ENCODE data around the gene FABP2.
"Not testable (repeated sequence)": the region's sequence is repeated elsewhere in the genome, so short reads cannot be mapped to it uniquely, and the experiment has no call there.

The FABP2 gene

GRCh38 chr4:119307606-119308005 lies 14.3 kb downstream of the FABP2 start:
- no peak for DNase-seq

GRCh38 chr4:119304431-119304830 lies 17.5 kb downstream of the FABP2 start:
- DNase-seq: no peak

DNA sequence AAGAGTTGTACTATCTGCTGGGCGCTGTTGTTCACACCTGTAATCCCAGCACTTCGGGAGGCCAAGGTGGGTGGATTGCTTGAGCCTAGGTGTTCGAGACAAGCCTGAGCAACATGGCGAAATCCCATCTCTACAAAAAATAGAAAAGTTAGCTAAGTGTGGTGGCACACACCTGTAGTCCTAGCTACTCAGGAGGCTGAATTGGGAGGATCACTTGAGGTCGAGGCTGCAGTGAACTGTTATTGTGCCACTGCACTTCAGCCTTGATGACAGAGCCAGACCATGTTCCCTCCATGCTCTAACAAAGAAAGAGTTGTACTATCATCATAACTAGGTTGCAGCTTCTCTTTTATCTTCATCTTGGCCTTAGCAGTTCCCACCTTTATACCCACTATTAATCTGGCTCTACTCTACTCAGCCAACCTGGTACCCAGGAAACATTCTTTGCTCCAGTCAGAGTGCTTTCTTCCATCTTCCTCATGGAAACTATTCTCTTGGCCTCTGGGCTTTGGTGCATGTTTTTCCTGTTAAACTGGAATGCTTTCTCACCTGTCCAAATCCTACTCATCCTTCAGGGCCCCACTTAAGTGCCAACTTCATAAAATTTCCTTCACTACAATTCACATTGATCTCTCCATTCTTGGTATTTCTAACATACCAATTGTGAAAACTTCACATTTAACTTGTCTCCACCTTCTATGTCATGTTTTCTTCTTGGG lies 18.2 kb downstream of the FABP2 start:
- DNase-seq: no peak

DNA sequence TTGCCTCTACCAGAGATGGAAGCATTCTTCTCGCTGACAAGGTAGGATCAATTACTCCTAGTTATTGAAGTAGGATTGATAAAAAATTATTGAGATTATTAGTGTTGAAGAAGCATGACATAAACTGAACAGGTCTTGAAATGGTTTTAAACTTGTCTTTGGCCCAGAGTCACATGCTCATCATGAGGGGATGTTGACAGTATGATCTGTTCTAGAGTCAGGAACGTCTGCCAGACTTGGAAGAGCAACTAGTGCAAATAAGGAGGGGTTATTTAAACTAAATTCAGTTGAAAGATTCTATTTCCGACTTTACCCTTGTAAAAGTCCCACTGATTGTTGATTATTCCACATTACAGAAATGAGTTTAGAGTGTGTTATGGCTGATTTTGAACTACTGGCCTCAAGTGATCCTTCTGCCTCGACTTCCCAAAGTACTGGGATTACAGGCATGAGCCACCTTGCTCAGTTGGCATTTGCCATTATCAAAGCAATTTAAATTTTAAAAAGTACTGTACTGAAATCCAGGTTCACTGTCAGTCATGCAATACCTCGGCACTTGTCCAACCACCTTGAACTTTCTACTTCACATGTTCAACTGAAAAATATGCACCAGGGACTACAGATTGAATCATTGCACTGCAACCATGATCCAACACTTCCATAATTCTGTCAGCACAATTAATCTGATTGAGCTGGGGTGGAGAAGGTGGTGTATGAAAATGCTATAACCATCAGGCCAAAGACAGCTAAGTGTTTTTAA lies 19.7 kb downstream of the FABP2 start:
- no peak for DNase-seq

DNA sequence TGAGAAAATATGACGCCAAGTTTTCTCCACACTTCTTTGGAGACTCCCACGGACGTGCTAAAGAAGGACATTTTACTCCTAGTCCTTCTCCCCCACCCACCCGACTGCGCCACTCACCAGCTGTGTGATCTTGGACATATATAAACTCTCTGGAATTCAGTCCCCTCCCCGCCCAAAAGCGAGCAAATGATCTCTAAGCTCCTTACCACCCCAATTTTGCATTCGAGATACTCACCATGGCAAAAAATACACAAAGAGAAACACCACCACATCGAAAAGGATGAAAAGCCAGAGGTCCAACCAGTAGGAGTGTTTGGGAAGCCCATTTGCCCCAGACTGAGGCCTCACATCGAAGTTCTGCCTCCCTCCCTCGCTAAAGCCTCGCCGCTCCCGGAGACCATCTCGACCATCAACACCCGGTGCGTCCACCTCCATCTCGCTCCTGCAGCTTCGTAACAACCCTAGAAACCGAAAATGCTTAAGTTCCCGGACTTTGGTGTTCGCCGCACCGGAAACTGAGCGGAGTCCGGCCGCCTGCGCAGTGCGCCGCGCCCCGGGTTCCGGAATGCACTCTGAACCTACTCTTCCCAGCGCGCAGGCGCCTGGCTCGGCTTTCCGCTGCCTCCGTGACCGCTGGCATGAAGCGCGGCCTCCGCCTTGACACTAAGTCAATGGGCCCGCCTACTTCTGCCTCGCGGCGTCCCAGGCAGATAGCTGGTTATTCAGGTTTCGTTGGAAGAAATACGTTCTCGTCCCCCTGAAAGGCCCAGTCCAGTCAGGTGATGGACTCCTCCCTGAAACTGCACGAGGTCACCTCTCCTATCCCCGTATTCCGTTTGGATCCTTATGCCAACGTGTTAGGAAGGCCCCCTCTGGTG lies 21.6 kb downstream of the FABP2 start:
- DNase-seq: peak; percentile 91 to 94

DNA sequence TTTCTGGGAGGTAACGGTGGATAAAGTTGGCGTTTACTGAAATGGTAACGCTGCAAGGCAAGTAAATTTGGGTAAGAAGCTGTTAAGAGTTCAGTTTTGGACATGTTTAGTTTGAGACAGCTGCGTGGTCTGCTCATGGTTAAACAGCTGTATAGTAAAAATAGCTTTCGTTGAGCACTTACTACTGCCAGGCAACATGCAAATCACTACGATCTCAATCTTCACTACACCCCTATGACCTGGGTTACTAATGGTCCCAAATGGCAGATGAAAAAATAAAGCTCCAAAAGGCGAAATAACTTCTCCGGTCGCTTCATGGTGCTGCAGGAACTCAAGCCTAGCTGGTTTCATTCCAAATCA lies 22.2 kb downstream of the FABP2 start:
- no peak for DNase-seq

- DNase-seq: no peak
Measured at GRCh38 chr4:119299260-119299671, 22.7 kb downstream of the FABP2 start.

- no peak for DNase-seq
Measured at GRCh38 chr4:119297795-119298194, 24.1 kb downstream of the FABP2 start.

DNA sequence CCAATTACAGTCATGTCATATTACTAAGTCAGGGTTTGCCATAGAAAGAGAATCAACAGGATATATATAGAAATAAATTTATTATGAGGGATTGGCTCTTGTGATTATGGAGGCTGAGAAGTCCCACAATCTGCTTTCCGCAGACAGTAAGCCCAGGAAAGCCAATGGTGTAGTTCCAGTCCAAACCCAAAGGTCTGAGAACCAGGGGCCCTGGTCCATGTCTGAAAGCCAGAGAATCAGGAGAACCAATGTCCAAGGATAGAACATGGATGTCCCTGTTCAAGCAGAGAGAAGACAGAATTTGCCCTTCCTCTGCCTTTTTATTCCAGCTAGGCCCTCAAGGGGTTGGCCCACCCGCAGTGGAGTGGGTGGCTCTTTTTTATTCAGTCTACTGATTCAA lies 25.6 kb downstream of the FABP2 start:
- DNase-seq: no peak

- no peak for DNase-seq
Measured at GRCh38 chr4:119290598-119290997, 31.3 kb downstream of the FABP2 start.

DNA sequence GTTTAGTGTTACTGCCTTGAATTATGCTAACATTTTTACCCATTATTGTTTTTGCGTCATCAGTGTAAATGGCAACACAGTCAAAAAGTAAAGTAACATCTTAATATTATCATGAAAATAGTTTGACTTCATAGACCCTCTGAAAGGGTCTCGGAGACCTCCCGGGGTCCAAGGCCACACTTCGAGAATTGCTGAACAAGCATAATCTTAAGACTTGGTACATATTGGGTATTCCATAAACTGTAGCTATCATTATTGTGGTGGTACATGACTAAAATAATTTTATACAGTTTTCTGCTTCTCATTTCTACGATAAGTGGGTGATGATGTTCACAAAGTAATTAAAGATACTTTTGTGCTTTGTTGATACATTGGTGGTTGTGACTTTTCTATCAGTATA lies 32.6 kb downstream of the FABP2 start:
- no peak for DNase-seq

DNA sequence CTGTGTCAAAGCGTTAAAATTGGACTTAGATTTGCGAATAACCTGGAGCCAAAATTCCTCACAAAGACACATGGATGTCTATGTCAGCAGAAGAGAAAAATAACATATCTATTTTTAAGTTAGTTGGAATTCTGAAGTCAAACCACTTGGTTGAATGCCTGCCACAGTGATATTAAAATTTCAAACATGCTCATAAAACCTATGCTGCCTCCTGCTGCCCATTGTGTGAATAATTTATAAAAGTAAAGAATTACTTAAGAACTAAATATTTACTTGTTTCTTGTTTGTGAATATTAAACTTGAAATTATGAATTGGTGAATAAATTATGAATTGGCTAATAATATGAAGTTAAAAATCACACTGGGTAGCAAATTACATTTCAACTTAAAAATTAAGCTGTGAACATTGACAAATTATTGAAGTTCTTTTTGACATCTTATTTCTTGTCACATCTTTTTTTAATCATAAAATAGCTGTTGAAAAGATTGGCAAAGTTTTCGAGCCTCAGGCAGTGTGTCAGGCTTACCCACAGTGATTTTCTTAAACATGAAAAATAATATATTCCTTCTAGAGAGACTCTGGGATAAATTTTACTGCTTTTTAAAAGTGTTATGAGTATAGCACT lies 35.4 kb downstream of the FABP2 start:
- peak in 1 of 2 donors; percentile 32 for DNase-seq

DNA sequence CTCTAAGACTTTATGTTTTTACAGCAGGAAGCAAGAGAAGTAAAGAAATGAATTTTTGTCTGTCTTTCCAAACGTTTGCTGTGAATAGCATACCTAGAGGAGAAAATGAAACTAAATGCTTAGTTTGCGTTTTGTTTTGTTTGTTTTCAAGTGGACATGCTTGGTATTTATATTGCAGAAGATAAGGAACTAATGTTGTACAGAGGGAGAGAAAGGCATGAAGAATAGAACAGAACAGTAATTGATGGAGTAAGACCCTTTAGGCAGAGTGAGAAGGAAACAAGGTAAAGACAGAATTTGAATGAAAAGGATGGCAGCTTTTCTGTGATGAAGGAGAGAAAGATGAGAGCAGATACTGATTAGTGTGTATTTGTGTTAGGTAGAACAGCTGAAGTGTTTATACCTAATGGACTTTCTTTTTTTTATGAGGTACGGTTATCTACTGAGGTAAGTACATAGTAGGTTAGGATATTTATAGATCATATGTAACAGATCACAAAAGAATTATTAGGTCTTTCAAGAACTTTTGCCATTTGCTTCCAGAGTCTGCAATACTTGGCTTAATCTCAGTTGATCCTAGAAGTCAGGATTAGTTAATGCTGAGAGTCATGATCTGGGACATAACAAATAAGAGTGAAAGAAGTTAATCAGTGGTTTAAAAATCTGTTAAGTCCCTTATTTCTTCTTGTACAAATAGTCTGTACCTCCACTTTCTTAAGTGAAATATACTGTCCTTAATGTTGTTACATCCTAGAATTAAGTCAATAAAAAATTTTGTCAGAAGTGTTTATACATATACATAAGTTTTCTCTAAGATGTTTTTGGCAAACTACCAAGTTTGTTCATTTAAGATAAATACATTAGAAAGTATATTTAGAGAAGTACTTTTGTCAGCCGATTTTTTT lies 36.8 kb downstream of the FABP2 start:
- DNase-seq: no peak

DNA sequence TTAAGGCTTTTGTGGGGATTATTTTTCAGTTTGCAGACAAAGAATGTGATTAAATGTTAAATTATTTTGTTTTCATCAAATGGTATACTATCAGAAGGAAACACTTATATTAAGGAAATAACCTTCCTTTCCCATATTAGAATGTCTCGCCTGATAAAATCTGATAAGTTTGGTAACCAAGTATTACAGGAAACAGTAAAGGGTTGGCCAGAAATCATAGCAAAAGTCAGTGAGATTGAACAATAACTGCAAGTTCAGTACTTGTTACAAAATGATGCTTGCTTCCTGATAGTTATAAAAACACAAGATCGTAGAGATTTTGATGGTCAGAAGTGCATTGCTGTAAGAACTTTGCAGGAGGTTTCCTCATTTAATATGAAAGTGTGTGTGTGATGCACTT lies 40.5 kb downstream of the FABP2 start:
- DNase-seq: no peak

- DNase-seq: not testable (repeated sequence)
Measured at GRCh38 chr4:119279945-119280344, 42.0 kb downstream of the FABP2 start.

- not testable (repeated sequence) for DNase-seq
Measured at GRCh38 chr4:119279541-119279940, 42.4 kb downstream of the FABP2 start.

GRCh38 chr4:119271361-119272085 lies 50.4 kb downstream of the FABP2 start:
- no peak for DNase-seq

- no peak for DNase-seq
Measured at GRCh38 chr4:119268466-119268865, 53.5 kb downstream of the FABP2 start.

All from stimulated activated CD4-positive, alpha-beta T cell treated with anti-CD3 and anti-CD28 coated beads, Interleukin-2, amount 100 ng/mL, for 24 hours (primary cell).